ENCODE data around the gene TMEM52. TPM values are rescaled to one million over a fixed set of nuclear protein-coding genes. Genes with fewer than 3 reads are reported as not detected.

The TMEM52 gene
- total and polyA plus RNA-seq, 2 of the 13 experiments (the other 11 are each of a cell fraction or from before 2014, with no cell fraction given) = 13.2 to 18.7 TPM

GRCh38 chr1:1942753-1943656, 23.9 kb upstream of the TMEM52 start (continued):
- peak; percentile 70 for TF ChIP-seq ZNF609 (CRISPR knock-in tag; IDR thresholded peaks at IDR 0.05; ENCODE audit: borderline replicate concordance)
- TF ChIP-seq GABPA (IDR thresholded peaks at IDR 0.05; ENCODE audit: low read depth, low read length) = no peak
- peak; percentile 86 for TF ChIP-seq GABPA (CRISPR knock-in tag; IDR thresholded peaks at IDR 0.05; ENCODE audit: low read depth)
- TF ChIP-seq HCFC1 (IDR thresholded peaks at IDR 0.05; ENCODE audit: low read depth, low read length) = no peak
- no peak for TF ChIP-seq EZH2 (conservative IDR thresholded peaks at IDR 0.05; ENCODE audit: low read depth, low read length)
- no peak for TF ChIP-seq PCBP2 (optimal IDR thresholded peaks at IDR 0.05; ENCODE audit: low read depth, low read length, poor library complexity, severe bottlenecking)
- TF ChIP-seq JUN (CRISPR knock-in tag; IDR thresholded peaks at IDR 0.05) = no peak
- no peak for TF ChIP-seq CREBL2 (CRISPR knock-in tag; IDR thresholded peaks at IDR 0.05; ENCODE audit: borderline replicate concordance)
- peak; percentile 86 for TF ChIP-seq TAF1 (CRISPR knock-in tag; IDR thresholded peaks at IDR 0.05)
- TF ChIP-seq HNF1B (CRISPR knock-in tag; IDR thresholded peaks at IDR 0.05) = peak; percentile 78
- TF ChIP-seq TOPORS (CRISPR knock-in tag; IDR thresholded peaks at IDR 0.05) = no peak
- TF ChIP-seq SMARCC2 (IDR thresholded peaks at IDR 0.05) = no peak
- peak; percentile 91 for TF ChIP-seq KLF12 (CRISPR knock-in tag; IDR thresholded peaks at IDR 0.05; ENCODE audit: borderline replicate concordance)
- no peak for TF ChIP-seq GTF2F1 (IDR thresholded peaks at IDR 0.05; ENCODE audit: low read length)
- no peak for TF ChIP-seq ZNF644 (CRISPR knock-in tag; IDR thresholded peaks at IDR 0.05; ENCODE audit: low read depth)
- TF ChIP-seq MEIS2 (CRISPR knock-in tag; IDR thresholded peaks at IDR 0.05) = no peak
- TF ChIP-seq MAF1 (CRISPR knock-in tag; IDR thresholded peaks at IDR 0.05; ENCODE audit: borderline replicate concordance) = peak; percentile 83; the same call in 1 of the 2 replicates
- no peak for TF ChIP-seq ARHGAP35 (CRISPR knock-in tag; IDR thresholded peaks at IDR 0.05; ENCODE audit: borderline replicate concordance)
- TF ChIP-seq CC2D1A (CRISPR knock-in tag; IDR thresholded peaks at IDR 0.05) = no peak; the same call in 1 of the 2 replicates
- TF ChIP-seq SMC3 (IDR thresholded peaks at IDR 0.05; ENCODE audit: low read length) = no peak
- TF ChIP-seq KLF15 (CRISPR knock-in tag; IDR thresholded peaks at IDR 0.05; ENCODE audit: borderline replicate concordance) = peak; percentile 74; the same call in 1 of the 2 replicates
- TF ChIP-seq POLR2G (IDR thresholded peaks at IDR 0.05; ENCODE audit: low read depth, low read length) = peak; percentile 87
- no peak for TF ChIP-seq ZNF180 (CRISPR knock-in tag; IDR thresholded peaks at IDR 0.05; ENCODE audit: borderline replicate concordance, low read depth)
- peak; percentile 71; the same call in 1 of the 2 replicates for TF ChIP-seq ATF7-NPFF (CRISPR knock-in tag; IDR thresholded peaks at IDR 0.05; ENCODE audit: low read depth)
